Nephron progenitor cell (in vitro differentiated cells): Measurements from ENCODE around the gene NCAPD3.

Experiments
- DNase-seq: peaks from one replicate; pipeline ENCODE4 v3.0.0; 2021
- H3K27ac Mint-ChIP-seq: 2 replicates; pipeline ENCODE4 v1.8.0; 2021; ENCODE audit warnings: mild to moderate bottlenecking, moderate library complexity, mixed read lengths
- H3K27me3 Mint-ChIP-seq: 2 replicates; pipeline ENCODE4 v1.8.0; 2021; ENCODE audit warnings: mild to moderate bottlenecking, low read depth, mixed read lengths; ENCODE audit not compliant: poor library complexity
- H3K36me3 Mint-ChIP-seq: 2 replicates; pipeline ENCODE4 v1.8.0; 2021; ENCODE audit warnings: low read depth, mixed read lengths
- H3K4me1 Mint-ChIP-seq: 2 replicates; pipeline ENCODE4 v1.8.0; 2021; ENCODE audit warnings: mixed read lengths
- H3K4me3 Mint-ChIP-seq: 2 replicates; pipeline ENCODE4 v1.8.0; 2021; ENCODE audit warnings: mild to moderate bottlenecking, moderate library complexity, mixed read lengths
- H3K9me3 Mint-ChIP-seq: 2 replicates; pipeline ENCODE4 v1.8.0; 2021; ENCODE audit warnings: mild to moderate bottlenecking, moderate library complexity, mixed read lengths
- TF ChIP-seq, protein P1 (sequence below): fragments of 200-600 bp; sonication (generic); IDR thresholded peaks from 2 replicates; pipeline ENCODE4 v1.5.0; 2021; ENCODE audit warnings: antibody characterized with exemption

The NCAPD3 gene, protein sequence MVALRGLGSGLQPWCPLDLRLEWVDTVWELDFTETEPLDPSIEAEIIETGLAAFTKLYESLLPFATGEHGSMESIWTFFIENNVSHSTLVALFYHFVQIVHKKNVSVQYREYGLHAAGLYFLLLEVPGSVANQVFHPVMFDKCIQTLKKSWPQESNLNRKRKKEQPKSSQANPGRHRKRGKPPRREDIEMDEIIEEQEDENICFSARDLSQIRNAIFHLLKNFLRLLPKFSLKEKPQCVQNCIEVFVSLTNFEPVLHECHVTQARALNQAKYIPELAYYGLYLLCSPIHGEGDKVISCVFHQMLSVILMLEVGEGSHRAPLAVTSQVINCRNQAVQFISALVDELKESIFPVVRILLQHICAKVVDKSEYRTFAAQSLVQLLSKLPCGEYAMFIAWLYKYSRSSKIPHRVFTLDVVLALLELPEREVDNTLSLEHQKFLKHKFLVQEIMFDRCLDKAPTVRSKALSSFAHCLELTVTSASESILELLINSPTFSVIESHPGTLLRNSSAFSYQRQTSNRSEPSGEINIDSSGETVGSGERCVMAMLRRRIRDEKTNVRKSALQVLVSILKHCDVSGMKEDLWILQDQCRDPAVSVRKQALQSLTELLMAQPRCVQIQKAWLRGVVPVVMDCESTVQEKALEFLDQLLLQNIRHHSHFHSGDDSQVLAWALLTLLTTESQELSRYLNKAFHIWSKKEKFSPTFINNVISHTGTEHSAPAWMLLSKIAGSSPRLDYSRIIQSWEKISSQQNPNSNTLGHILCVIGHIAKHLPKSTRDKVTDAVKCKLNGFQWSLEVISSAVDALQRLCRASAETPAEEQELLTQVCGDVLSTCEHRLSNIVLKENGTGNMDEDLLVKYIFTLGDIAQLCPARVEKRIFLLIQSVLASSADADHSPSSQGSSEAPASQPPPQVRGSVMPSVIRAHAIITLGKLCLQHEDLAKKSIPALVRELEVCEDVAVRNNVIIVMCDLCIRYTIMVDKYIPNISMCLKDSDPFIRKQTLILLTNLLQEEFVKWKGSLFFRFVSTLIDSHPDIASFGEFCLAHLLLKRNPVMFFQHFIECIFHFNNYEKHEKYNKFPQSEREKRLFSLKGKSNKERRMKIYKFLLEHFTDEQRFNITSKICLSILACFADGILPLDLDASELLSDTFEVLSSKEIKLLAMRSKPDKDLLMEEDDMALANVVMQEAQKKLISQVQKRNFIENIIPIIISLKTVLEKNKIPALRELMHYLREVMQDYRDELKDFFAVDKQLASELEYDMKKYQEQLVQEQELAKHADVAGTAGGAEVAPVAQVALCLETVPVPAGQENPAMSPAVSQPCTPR (N-terminal part only)

DNA sequence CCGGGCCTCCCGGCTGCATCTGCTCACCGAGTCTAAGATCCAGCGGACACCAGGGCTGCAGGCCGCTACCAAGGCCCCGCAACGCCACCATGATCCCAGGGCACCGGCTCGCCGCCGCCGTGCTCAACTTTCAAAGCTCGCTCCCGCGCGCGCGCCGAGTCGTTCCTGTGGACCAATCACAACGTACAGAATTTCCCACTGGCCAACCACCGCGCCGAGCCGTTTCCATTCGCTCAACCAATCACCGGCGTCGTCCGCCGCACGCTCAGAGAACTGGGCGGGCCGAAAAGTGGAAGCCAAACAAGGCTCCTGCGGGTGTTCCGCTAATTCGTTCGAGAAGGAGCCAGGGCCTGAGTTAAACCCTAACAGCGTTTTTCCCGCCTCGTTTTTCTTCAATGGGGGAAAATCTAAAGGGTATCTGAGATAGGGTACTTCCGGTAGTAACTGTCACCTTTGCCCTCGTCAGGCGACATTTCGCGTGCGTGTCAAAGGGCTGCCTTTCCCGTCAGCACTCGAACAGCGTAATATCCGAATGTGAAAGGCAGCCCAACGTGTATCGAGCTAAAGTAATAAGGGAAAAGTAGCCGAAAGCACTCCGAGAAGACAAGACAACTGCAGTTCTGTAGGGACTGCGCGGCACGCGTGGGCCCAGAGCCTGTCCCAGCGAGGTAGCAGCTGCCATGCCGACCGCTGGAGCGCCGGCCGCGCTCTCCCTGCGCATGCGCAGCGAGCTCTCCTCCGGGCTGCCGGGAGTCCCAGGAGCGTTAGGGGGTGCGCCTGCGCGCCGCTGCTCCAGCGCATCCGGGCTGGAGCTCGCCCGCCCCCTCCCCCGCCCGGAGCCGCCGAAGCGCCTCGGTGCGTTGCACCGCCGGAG, at the start of gene NCAPD3, which contains the start of gene VPS26B:
Gene NCAPD3 (minus strand): TSS at position 132 of the 874 bp plus-strand sequence. CDS start 41 bp downstream, at position 91.
Gene VPS26B (plus strand): TSS at position 836 of the 874 bp plus-strand sequence. CDS start 452 bp downstream, outside the sequence.
- peaks cover 10% of the 10 kb centered on the region for H3K36me3 Mint-ChIP-seq
- peaks cover 8% of the 10 kb centered on the region for H3K27me3 Mint-ChIP-seq
- peaks cover 47% of the 10 kb centered on the region for H3K4me1 Mint-ChIP-seq
- TF ChIP-seq, protein P1, sequence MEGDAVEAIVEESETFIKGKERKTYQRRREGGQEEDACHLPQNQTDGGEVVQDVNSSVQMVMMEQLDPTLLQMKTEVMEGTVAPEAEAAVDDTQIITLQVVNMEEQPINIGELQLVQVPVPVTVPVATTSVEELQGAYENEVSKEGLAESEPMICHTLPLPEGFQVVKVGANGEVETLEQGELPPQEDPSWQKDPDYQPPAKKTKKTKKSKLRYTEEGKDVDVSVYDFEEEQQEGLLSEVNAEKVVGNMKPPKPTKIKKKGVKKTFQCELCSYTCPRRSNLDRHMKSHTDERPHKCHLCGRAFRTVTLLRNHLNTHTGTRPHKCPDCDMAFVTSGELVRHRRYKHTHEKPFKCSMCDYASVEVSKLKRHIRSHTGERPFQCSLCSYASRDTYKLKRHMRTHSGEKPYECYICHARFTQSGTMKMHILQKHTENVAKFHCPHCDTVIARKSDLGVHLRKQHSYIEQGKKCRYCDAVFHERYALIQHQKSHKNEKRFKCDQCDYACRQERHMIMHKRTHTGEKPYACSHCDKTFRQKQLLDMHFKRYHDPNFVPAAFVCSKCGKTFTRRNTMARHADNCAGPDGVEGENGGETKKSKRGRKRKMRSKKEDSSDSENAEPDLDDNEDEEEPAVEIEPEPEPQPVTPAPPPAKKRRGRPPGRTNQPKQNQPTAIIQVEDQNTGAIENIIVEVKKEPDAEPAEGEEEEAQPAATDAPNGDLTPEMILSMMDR, result no peak
- H3K27ac Mint-ChIP-seq, result peak within 1 kb of the TSS; percentile 95
- H3K4me3 Mint-ChIP-seq, result peak within 1 kb of the TSS; percentile 98
- no peaks in the 10 kb centered on the region for H3K9me3 Mint-ChIP-seq
- peak; percentile 97 for DNase-seq

DNA sequence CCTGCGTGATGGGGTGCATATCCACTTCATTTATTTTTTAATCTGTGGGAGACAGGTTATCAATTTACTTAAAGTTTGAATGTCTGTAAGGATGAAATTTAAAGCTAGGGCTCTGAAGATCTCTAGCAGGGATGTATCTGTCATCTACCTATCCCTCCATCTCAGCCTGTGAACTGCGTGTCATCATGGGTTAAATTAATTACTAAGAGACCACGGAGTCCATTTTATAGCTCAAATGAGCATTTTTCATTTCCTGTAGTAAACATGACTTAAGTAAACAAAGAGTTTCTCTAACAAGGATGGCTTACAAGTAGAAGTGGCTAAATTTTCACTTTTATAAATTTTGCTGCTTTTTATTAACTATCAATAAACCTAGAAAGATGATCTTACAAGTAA, 49.5 kb upstream of the NCAPD3 start:
- H3K36me3 Mint-ChIP-seq, result no peaks in the 10 kb centered on the region
- H3K9me3 Mint-ChIP-seq, result peaks cover 4% of the 10 kb centered on the region
- no peak for DNase-seq
- H3K4me1 Mint-ChIP-seq, result peaks cover 47% of the 10 kb centered on the region
- H3K27ac Mint-ChIP-seq, result no peak overlapping the region
- TF ChIP-seq, protein P1, result no peak
- peak overlapping the region; percentile 45 for H3K4me3 Mint-ChIP-seq
- peaks cover 64% of the 10 kb centered on the region for H3K27me3 Mint-ChIP-seq

DNA sequence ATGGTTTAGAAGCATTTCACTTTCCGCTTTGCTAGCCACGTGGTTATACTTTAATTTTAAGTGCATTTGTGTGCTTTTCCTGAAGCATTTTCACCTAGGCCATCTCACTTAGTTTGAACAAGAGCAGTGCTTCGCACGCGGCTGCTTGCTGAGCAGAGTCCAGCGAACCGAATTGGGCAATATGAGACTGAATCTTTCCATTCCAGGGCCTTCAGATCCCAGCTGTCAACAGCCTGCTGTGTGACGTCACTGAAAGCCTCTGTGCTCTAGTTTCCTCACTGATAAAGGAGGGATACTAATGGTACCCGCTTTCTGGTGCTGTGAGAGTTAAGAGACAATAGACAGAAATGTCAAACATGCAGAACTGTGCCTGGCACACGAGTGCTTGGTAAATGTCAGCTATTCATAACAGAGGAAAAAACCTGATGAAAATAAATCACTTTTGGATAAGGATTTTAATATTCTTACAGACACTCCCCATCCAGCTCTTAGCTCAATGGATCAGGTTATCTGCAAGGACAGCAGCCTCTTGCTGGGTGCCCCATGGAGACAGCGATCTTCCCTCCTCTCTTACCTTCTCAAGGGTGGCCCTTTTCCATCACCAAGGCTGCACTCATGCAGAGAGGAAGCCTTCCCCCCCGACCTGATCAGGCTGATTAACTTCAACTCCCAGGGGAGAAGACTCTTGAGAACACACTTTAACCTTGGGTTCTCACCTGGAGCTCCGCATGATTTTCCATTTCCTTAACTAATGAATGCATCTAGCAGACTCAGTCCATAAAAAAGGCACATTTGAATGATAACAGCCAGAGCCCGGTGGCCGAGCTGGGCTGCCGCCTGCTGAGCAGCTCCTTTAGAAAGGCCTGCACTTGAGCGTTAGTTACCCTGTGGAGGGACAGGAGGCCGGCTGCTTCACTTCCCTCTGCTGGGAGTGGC, 48.9 kb upstream of the NCAPD3 start:
- H3K36me3 Mint-ChIP-seq, result no peaks in the 10 kb centered on the region
- peaks cover 58% of the 10 kb centered on the region for H3K27me3 Mint-ChIP-seq
- peak overlapping the region; percentile 45 for H3K4me3 Mint-ChIP-seq
- TF ChIP-seq, protein P1, result no peak
- peaks cover 3% of the 10 kb centered on the region for H3K9me3 Mint-ChIP-seq
- peaks cover 53% of the 10 kb centered on the region for H3K4me1 Mint-ChIP-seq
- no peak overlapping the region for H3K27ac Mint-ChIP-seq
- DNase-seq, result no peak

DNA sequence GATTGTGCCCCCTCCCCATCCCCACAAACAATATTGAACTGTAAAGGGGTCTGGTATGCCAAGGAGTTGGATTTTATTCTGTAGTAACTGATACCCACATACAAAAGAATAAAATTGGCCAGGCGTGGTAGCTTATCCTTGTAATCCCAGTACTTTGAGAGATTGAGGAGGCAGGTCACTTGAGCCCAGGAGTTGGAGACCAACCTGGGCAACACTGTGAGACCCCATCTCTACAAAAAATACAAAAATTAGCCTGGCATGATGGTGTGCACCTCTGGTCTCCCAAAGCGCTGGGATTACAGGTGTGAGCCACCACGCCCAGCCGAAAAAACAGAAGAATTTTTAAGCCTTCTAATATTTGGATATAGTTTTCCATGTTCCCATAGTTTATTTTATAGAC, 48.2 kb upstream of the NCAPD3 start:
- H3K4me1 Mint-ChIP-seq, result peaks cover 53% of the 10 kb centered on the region
- peaks cover 51% of the 10 kb centered on the region for H3K27me3 Mint-ChIP-seq
- no peaks in the 10 kb centered on the region for H3K9me3 Mint-ChIP-seq
- H3K27ac Mint-ChIP-seq, result no peak overlapping the region
- DNase-seq, result no peak
- H3K4me3 Mint-ChIP-seq, result no peak overlapping the region
- TF ChIP-seq, protein P1, result no peak
- H3K36me3 Mint-ChIP-seq, result no peaks in the 10 kb centered on the region
